ENCODE data around the gene GPR63. TPM values are rescaled to one million over a fixed set of nuclear protein-coding genes. Genes with fewer than 3 reads are reported as not detected.

Gene GPR63
- total and polyA plus RNA-seq, 2 experiments from 2014 or later: 0.10 to 0.11 TPM

DNA sequence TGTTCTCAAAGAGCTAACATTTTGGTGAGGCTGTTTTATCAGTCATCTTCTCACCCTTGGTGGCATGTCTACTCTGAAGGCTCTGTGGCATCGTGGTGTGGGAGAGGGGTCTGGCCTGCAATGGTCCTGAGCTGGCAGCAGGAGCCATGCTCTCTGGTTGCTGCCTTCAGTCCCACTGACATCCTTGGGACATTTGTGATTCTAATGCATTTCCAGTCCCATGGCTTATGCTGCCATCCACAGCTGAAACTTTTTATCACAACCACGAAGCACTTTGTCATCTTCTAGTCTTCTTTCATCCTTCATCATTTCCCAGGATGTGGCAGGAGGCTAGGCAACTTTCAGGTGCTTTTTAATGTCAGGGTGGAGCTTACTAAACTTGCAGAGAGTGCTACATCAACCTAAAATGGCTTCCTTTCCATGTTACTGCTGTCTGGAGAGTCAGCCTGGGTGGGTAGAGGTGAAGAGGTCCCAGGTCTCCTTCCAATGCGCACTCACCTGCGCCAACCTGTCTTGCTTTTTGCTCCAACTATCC lies 77.1 kb downstream of the GPR63 start:
- 41 to 48% methylated on average over 4 of the region's 4 CpGs for WGBS, 2 experiments (ENCODE audit: low coverage in 1 of 2, low lambda C conversion rate in 2 of 2, missing lambda C conversion rate in 2 of 2)

DNA sequence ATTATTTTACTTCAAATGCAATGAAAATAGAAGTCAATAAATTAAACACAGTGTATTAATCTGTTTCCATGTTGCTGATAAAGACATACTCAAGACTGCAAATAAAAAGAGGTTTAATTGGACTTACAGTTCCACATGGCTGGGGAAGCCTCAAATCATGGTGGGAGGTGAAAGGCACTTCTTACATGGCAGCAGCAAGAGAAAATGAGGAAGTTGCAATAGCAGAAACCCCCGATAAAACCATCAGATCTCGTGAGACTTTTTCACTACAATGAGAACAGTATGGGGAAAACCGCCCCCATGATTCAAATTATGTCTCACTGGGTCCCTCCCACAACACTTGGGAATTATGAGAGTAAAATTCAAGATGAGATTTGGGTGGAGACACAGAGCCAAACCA lies 82.2 kb downstream of the GPR63 start:
- Histone ChIP-seq H3F3A (ENCODE audit: insufficient read depth) (no peaks in the 10 kb centered on the region), H3K9me2 (ENCODE audit: insufficient read depth) (no peaks in the 10 kb centered on the region), H3K9me3 (ENCODE audit: low read depth) (no peaks in the 10 kb centered on the region), H4K20me1 (ENCODE audit: insufficient read depth) (no peaks in the 10 kb centered on the region), H3K4me3 (no peak overlapping the region), H3K79me2 (ENCODE audit: insufficient read depth) (no peaks in the 10 kb centered on the region), H3K4me2 (ENCODE audit: unreplicated experiment) (no peak overlapping the region), H3K36me3 (ENCODE audit: low read depth) (no peaks in the 10 kb centered on the region), H3K4me1 (ENCODE audit: insufficient read depth) (no peaks in the 10 kb centered on the region), H3K27ac (no peak overlapping the region), H3K27me3 (replicated peaks; ENCODE audit: insufficient read depth) (no peaks in the 10 kb centered on the region), H3K9ac (no peak overlapping the region), H2AFZ (no peak overlapping the region)
- no peak for DNase-seq
- 20 to 26% methylated on average over 3 of the region's 3 CpGs for WGBS, 2 experiments (ENCODE audit: low coverage in 1 of 2, low lambda C conversion rate in 2 of 2, missing lambda C conversion rate in 2 of 2)
- in situ Hi-C loops (cut with MboI): no loop called here
- TF ChIP-seq EZH2 (IDR thresholded peaks at IDR 0.05; ENCODE audit: insufficient read depth, poor library complexity, severe bottlenecking) (no peak), EZH2phosphoT487 (IDR thresholded peaks at IDR 0.05; ENCODE audit: insufficient read depth, low read depth) (no peak)

More for the DNA sequence above, 77.1 kb downstream of the GPR63 start:
- no peak overlapping the region for H3K9ac ChIP-seq
- no peak for TF ChIP-seq EZH2phosphoT487 (IDR thresholded peaks at IDR 0.05; ENCODE audit: insufficient read depth, low read depth)
- TF ChIP-seq EZH2 (IDR thresholded peaks at IDR 0.05; ENCODE audit: insufficient read depth, poor library complexity, severe bottlenecking): no peak
- H3K79me2 ChIP-seq (ENCODE audit: insufficient read depth): no peaks in the 10 kb centered on the region
- no peaks in the 10 kb centered on the region for H3K4me1 ChIP-seq (ENCODE audit: insufficient read depth)
- H3K4me3 ChIP-seq: no peak overlapping the region
- H3K27ac ChIP-seq: no peak overlapping the region
- no peak for DNase-seq
- no peaks in the 10 kb centered on the region for H3K9me3 ChIP-seq (ENCODE audit: low read depth)
- no peaks in the 10 kb centered on the region for H4K20me1 ChIP-seq (ENCODE audit: insufficient read depth)
- H3K27me3 ChIP-seq (replicated peaks; ENCODE audit: insufficient read depth): no peaks in the 10 kb centered on the region
- no peak overlapping the region for H3K4me2 ChIP-seq (ENCODE audit: unreplicated experiment)
- in situ Hi-C loops (cut with MboI): no loop called here
- H3K9me2 ChIP-seq (ENCODE audit: insufficient read depth): no peaks in the 10 kb centered on the region
- H3K36me3 ChIP-seq (ENCODE audit: low read depth): no peaks in the 10 kb centered on the region
- H3F3A ChIP-seq (ENCODE audit: insufficient read depth): no peaks in the 10 kb centered on the region
- H2AFZ ChIP-seq: no peak overlapping the region

- Histone ChIP-seq H2AFZ (no peak overlapping the region), H3K4me2 (ENCODE audit: unreplicated experiment) (no peak overlapping the region), H3K79me2 (ENCODE audit: insufficient read depth) (no peaks in the 10 kb centered on the region), H3K9me3 (ENCODE audit: low read depth) (no peaks in the 10 kb centered on the region), H3K9ac (no peak overlapping the region), H3K27me3 (replicated peaks; ENCODE audit: insufficient read depth) (no peaks in the 10 kb centered on the region), H3K9me2 (ENCODE audit: insufficient read depth) (no peaks in the 10 kb centered on the region), H3K4me1 (ENCODE audit: insufficient read depth) (no peaks in the 10 kb centered on the region), H3F3A (ENCODE audit: insufficient read depth) (no peaks in the 10 kb centered on the region), H3K36me3 (ENCODE audit: low read depth) (no peaks in the 10 kb centered on the region), H3K27ac (no peak overlapping the region), H4K20me1 (ENCODE audit: insufficient read depth) (no peaks in the 10 kb centered on the region), H3K4me3 (no peak overlapping the region)
- DNase-seq: no peak
- in situ Hi-C loops (cut with MboI): no loop called here
- WGBS, 2 experiments (ENCODE audit: low coverage in 1 of 2, low lambda C conversion rate in 2 of 2, missing lambda C conversion rate in 2 of 2): 74% methylated on average over 6 of the region's 6 CpGs
- no peak for TF ChIP-seq EZH2phosphoT487 (IDR thresholded peaks at IDR 0.05; ENCODE audit: insufficient read depth, low read depth)
- no peak for TF ChIP-seq EZH2 (IDR thresholded peaks at IDR 0.05; ENCODE audit: insufficient read depth, poor library complexity, severe bottlenecking)
Measured at GRCh38 chr6:96749891-96750290, 87.4 kb downstream of the GPR63 start.

Other genes starting within 250 kb of the GPR63 start
- gene NDUFAF4, start 60.4 kb upstream of the GPR63 start, total RNA-seq (2014; rRNA removed; shearing (Covaris generic)): 7.2 and 24.5 TPM in 2 replicates
- gene NDUFAF4, start 60.4 kb upstream of the GPR63 start, polyA plus RNA-seq (2016; fragmentation: Nextera tagmentation; extraction: Ambion mirVana): 79.5 and 83.4 TPM in 2 replicates
- not detected in 2 replicates for gene KLHL32, start 87.3 kb upstream of the GPR63 start, total RNA-seq (2014; rRNA removed; shearing (Covaris generic))
- gene KLHL32, start 87.3 kb upstream of the GPR63 start, polyA plus RNA-seq (2016; fragmentation: Nextera tagmentation; extraction: Ambion mirVana): not detected in 2 replicates

Measured in GM23248 (cell line).